Activated CD4-positive, alpha-beta T cell treated with anti-CD3 and anti-CD28 coated beads, Interleukin-2, Interleukin-4, amounts not matched to agents 100 ng/mL and 50 ng/mL, durations not matched to agents 16 hours and 8 hours (primary cell): ENCODE data around the gene TMIGD1.

ENCODE experiments used
- DNase-seq: peaks from one replicate; pipeline ENCODE4 v3.0.0-alpha.2; 2020; ENCODE audit warnings: low spot score

Gene TMIGD1

DNA sequence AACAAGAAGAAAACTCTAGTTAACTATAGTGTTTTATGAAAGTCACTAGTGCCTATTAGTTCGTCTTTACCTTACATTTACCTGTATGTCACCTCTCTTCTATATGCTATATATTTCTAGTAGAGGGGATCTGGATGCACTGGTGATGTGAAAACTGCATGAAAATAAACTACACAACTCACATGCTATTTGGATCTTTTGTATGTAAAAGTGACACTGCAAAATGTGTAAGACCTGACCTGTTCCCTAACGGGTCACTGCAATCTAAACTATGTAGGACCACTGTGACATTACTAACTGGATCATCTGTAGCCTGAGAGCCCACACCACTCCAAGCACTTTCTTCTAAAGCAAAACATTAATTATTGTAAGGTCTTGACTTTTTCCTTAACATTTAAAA is 43.8 kb downstream of the TMIGD1 start:
- no peak for DNase-seq

DNA sequence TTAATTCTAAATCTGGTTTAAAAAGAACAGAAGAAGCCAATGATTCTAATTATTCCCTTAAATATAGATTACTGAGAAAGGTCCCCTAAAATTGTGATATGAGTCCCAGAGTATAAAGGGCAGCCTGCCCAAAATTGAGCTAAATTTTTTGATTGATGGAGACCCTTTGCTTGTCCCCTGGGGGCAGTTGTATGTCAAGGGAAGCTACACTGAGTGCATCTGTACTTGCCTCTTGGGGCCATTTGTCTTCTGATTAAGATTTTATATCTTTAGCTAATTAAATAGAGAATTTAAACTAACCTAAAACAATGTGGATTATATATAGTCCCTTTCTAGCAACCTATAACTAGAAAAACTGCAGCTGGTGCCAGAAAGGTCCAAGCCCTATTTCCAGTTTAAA is 54.7 kb downstream of the TMIGD1 start:
- DNase-seq: no peak

DNA sequence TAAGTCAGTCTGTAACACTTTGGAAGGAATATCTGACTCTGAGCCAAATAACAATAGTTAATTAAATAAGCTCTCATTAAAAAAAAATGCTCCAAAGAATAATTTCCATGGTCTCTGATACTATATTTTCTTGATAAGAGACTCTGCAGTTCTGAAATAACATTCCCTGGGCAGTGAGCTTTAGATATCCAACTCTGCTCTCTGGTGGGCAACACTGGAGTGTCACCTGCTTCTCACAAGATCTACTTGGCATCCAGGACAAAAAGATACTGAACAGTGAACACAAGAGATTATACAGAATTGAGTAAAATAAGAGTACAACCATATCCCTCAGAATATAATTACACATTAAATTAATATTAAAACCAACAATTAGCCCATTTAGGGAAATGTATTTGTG is 55.8 kb downstream of the TMIGD1 start:
- no peak for DNase-seq

DNA sequence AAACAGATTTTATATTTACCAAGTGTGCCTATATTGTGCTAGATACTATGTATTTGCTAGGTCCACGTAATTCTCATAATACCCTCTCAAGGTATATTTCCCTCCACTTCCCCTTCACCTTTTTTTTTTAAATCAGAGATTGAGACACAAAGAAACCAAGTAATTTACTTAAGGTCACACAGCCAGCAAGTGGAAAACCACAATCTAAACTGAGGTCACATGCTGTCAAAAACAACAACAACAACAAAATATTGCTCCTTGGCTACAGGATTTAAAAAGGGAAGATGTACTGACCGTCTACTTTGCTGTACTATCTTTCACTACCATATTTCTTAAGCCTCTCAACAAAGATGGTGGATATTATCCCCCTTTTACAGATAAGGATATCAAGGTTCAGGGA is 57.9 kb downstream of the TMIGD1 start:
- DNase-seq: no peak

DNA sequence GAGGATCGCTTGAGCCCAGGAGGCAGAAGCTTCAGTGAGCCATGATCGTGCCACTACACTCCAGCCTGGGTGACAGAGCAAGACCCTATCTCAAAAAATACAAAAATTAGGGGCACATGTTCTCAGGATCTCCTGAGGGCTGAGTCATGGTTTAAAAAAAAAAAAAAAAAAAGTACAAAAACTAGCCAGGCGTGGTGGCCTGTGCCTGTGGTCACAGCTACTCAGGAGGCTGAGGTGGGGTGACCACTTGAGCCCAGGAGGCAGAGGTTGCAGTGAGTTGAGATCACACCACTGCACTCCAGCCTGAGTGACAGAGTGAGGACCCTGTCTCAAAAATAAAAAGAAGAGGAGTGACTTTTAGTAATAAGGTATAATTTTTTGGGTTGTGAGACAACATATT is 59.0 kb downstream of the TMIGD1 start:
- no peak for DNase-seq

DNA sequence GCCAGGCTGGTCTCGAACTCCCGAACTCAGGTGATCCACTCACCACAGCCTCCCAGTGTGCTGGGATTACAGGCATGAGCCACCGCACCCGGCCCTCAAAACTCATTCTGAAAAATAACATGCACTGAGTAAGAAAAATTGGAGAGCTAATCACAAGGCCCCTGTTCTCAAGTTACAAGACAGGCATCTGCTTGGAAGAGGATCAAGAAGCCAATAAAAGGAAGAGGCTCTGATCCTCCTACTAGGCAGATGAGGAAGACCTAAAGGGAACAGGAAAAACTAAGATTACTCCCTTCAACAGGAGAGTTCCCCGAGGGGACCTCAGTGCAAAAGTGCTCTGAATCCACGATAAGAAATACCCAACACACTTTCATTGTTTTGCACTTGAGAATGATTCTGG is 60.5 kb downstream of the TMIGD1 start:
- DNase-seq: no peak

DNA sequence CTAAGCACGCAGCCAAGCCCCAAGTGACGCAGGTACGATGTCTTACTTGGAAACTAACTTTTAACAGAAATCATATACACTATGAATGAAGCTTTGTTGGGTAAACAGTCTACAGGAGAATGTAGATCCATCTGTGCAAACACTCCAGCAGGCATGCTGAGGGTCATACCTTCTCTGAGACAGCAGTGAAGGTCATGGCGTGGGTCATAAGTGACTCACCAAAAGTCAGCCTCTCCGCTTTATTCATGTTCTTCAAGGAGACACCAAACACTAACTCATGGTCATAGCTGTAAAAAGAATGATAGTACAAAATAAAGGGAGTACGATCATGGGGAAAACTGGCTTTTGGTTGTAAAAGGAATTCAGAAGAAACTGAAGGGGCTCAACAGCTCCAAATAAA is 62.8 kb downstream of the TMIGD1 start:
- no peak for DNase-seq

DNA sequence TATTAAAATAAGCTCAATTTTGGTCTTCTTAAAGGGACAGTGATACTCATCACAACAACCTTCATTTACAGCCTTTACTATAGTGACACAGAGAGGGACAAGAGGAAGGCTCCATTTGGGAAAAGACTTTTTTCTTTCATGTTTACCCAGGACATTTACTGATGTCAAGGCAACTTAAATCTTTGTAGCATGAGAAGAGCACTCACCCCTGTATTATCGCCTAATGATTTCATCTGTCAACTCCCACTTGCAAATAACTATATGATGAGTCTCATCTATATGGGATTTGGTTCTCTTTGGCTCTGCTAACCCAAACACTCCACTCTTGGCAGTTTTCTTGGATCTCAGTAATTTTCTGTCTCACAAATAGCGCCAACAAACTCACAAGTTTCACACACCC is 66.2 kb downstream of the TMIGD1 start:
- DNase-seq: no peak
